ENCODE measurements around the gene EFS.
A peak's percentile ranks its signal among the peaks of the same experiment; 100 is the strongest.

Gene EFS

DNA sequence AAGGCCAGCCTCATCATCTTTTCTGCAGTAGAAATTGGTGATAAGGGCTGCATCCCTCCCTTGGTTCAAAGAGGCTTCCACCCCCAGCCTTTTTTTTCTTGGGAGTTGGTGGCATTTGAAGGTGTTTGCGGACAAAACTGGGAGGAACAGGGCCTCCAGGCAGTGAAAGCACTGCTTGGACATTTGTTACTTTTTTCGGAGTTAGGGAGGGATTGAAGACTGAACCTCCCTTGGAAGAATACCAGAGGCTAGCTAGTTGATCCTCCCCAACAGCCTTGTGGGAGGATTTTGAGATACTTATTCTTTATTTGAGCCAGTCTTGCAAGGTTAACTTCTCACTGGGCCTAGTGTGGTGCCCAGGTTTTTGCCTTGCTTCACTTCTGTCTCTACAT is 40.5 kb downstream of the EFS start:
- DNase-seq = no peak

DNA sequence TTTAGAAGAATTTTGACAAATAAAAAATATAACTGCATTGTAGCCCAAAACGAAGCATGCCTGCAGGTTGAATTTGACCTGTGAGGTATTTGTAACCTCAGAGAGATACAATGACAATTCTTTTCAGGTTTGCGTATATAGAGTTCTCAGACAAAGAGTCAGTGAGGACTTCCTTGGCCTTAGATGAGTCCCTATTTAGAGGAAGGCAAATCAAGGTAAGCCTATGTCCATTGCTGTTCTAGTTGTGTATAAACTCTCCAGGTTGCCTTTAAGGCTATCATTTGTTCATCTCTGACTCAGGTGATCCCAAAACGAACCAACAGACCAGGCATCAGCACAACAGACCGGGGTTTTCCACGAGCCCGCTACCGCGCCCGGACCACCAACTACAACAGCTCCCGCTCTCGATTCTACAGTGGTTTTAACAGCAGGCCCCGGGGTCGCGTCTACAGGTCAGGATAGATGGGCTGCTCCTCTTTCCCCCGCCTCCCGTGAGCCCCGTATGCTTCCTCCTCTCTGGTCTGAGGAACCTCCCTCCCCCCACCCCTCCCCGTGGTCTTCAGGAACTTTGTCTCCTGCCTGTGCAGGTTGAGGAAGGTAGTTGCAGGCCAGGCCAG is 41.0 kb downstream of the EFS start:
- DNase-seq = no peak

GRCh38 chr14:23322568-23323517 is 42.1 kb downstream of the EFS start:
- DNase-seq = no peak

DNA sequence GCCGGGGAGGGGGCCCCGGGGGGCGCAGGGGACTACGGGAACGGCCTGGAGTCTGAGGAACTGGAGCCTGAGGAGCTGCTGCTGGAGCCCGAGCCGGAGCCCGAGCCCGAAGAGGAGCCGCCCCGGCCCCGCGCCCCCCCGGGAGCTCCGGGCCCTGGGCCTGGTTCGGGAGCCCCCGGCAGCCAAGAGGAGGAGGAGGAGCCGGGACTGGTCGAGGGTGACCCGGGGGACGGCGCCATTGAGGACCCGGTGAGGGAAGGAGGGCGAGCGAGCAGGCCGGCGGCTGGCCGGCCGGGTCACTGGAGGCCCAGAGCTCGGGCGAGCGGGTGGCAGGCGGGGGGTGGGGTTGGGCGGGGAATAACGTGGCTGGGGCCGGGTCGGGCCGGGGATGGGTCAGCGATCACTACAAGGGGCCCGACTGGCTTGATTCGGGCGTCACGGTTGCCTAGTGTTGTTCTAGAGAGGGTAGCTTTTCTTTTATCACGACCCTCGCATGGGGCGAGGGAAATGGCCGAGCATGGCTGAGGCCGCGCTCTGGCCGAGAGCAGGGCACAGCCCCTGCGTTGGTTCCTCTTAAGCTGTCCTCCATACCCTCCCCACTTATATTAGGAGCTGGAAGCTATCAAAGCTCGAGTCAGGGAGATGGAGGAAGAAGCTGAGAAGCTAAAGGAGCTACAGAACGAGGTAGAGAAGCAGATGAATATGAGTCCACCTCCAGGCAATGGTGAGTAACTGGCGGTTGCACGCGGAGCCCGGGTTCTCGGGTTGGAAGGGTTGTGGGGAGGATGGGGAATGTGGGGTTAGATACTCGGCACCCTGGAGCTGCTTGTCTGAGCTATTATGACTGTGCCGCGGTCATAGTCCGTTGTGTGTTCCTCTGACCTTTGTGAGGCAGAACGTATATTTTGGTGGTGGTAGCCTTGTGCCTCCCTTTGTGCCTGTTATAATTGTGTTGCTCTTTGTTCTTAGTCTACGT is 43.1 kb downstream of the EFS start:
- DNase-seq = no peak

DNA sequence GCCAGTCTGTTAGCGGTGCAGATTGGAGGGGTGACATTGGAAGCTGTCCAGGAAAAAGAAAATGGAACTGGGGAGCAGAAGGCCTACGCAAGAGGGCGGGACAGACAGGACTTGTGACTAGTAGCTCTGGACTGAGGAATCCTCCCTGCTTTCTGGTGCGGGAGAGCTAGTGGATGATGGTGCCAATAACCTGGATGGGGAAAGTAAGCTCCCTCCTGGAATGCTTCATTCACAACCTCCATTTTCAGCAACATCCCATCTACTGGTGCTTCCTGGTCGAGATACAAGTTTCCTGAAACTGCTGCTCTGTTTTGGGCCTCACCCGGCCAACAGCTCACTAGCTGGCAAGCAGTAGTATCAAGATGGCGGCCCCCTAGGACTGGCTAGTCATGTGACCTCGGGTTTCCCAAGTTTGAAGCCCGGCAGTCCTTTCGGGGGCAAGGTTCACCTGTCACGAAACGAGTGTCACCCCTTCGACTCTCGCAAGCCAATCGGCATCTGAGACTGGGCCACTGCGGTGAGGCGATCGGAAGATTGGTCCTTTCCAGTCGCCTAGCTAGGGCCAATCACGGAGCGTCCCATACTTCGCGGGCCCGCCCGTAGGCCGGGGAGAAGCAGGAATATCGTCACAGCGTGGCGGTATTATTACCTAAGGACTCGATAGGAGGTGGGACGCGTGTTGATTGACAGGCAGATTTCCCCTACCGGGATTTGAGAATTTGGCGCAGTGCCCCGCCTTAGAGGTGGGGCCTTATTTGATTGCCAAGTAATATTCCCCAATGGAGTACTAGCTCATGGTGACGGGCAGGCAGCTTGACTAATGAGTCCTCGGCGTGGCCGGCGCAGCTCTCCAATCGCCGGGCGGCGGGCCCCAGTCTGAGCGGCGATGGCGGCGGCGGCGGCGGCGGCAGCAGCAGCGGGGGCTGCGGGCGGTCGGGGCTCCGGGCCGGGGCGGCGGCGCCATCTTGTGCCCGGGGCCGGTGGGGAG is 44.1 kb downstream of the EFS start, which contains the start of gene PABPN1:
PABPN1 (plus strand) TSS at position 874 of the 988 bp plus-strand sequence; CDS start at position 887, 13 bp downstream.
- peak; percentile 99 to 100 for DNase-seq

DNA sequence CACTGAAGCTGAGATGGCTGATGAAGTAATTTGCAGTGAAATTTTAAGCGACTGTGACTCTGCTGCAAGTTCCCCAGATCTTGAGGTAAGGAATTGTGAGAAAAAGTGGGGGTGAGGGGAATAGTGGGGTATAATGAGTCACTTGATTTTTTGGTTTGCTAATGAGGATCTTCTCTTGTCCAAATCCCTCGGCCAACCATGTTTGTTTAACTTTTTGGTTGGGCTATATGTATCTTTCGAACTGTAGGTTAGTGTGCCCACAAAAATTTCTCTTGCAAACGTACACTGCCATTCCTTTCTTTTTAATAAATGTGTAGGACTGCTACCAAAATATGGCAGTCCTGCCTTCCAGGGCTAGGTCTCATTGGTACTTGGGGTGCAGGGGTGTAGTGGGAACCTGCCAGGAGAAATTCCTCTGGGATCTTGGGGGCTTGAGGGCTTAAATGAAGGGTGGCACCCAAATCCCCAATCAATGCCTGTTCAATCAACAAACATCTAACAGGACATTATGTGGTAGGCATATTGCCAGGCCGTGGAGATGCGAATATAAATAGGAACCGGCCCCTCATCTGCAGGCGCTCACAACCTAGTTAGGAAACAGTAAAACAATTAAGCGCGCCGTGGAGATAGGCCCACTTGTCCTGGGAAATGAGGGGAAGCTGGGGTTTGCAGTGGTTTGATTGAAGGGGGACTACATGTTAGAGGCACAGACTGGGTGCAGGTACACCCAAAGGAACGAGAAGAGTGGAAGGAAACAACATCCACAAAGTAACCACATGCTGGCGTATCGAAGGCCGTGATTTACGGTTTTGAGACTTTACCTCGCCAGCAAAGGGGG is 45.0 kb downstream of the EFS start:
- no peak for DNase-seq

DNA sequence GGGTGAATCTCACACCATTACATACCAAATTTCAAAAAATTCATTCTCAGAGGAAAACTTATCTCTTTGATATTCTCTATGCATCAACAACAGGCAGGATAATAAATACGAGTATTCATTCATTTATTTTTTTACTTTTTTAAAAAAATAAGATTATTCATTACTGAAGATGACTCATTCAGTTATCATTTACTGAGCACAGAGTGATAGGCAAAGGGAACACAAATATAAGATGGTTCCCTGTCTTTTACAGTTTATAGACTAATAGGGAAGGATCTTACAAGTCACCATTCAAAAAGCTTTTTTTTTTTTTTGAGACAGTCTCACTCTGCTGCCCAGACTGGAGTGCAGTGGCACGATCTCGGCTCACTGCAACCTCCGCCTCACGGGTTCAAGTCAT is 48.7 kb downstream of the EFS start:
- DNase-seq = no peak

DNA sequence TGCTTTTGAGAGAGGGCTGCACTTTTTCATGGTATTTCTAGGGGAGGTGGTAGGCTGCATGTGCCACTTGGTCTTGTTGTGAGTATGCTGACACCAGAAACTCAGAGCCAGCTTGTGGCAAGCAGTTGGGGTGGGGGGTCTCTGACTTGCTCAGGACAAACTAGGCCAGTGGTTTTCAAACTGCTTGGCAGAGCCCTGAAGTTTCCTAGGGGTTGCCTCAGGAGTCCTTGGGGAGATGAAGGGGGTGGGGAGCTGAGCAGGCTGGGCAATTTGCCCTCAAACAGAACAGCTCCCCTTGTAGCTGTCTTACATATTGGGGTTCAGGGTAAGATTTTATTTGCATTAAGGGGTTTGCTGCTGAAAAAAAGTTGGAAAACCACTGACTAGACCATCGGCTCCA is 54.4 kb downstream of the EFS start:
- no peak for DNase-seq

- no peak for DNase-seq
Measured at GRCh38 chr14:23308721-23309445, 56.1 kb downstream of the EFS start.

- no peak for DNase-seq
Measured at GRCh38 chr14:23307687-23308644, 57.0 kb downstream of the EFS start.

DNA sequence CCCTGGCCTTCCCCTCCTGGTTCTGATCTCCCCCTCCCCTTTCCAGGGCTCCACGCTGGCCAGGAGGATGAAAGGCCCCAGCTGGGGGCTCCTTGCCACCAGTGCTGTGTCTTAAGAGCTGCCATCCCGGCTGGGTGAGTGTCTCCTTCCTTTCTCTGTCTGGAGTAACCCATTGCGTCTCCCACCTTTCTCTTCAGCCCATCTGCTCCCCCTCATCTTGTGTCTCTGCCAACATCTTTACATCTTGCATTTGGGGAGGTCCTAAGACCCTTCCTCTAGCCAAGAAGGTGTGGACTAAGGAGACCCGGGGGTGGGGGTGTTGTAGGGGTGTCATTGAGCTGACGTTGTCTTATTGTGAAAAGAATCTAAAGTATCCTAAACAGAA is 57.8 kb downstream of the EFS start:
- no peak for DNase-seq

GRCh38 chr14:23306412-23307145 is 58.4 kb downstream of the EFS start, which contains the start of gene BCL2L2:
Gene BCL2L2, plus strand, starts transcription at chr14:23306833. Its CDS starts 935 bp downstream, at chr14:23307768.
- DNase-seq = peak; percentile 77 to 80
